HEK293 (cell line): Measurements from ENCODE around the gene AGRN.

Experiments used
- CTCF ChIA-PET: fragments of 350-600 bp; formaldehyde crosslinking; extraction: SDS; loops from one replicate; lab custom pipeline; 2021; ENCODE audit warnings: antibody characterized with exemption; lab: Yijun Ruan, JAX
- POLR2A ChIA-PET: fragments of 300-600 bp; formaldehyde crosslinking; extraction: SDS; loops from one replicate; lab custom pipeline; 2020; ENCODE audit warnings: antibody characterized with exemption, inconsistent platforms; lab: Yijun Ruan, JAX
- H3K27ac ChIP-seq: fragments of 200-500 bp; sonication (Bioruptor generic); 2 replicates; pipeline ENCODE4 v1.5.1; 2014; ENCODE audit warnings: low read depth, low read length, control low read depth, inconsistent platforms; ENCODE audit errors: extremely low read depth
- H3K36me3 ChIP-seq, 2 experiments: fragments of 200-500 bp in 1 of 2; sonication (Bioruptor generic) in 1 of 2; 1 replicate in 1 of 2; 2 replicates in 1 of 2; pipeline ENCODE4 v1.5.1; 2014 to 2017; ENCODE audit warnings: inconsistent platforms in 2 of 2, low read length in 2 of 2; ENCODE audit not compliant: control insufficient read depth in 2 of 2, insufficient read depth in 1 of 2
- H3K4me1 ChIP-seq: fragments of 200-500 bp; sonication (Bioruptor generic); 2 replicates; pipeline ENCODE4 v1.5.1; 2014; ENCODE audit warnings: mild to moderate bottlenecking, low read length, inconsistent platforms; ENCODE audit not compliant: control insufficient read depth, insufficient read depth
- H3K4me3 ChIP-seq: 2 replicates; pipeline ENCODE4 v1.5.1; 2011; ENCODE audit warnings: low read depth, mild to moderate bottlenecking, control low read depth, low read length, moderate library complexity
- H3K9me3 ChIP-seq: fragments of 200-500 bp; sonication (Bioruptor generic); 2 replicates; pipeline ENCODE4 v1.5.1; 2014; ENCODE audit warnings: low read depth, low read length, inconsistent platforms; ENCODE audit not compliant: control insufficient read depth, insufficient read depth
- GFI1B ChIP-seq: fragments of 450-650 bp; formaldehyde crosslinking; IDR thresholded peaks from 2 replicates; pipeline ENCODE4 v1.5.1; 2016; ENCODE audit warnings: missing biosample characterization, missing genetic modification characterization
- HOXD13 ChIP-seq: sonication (generic); formaldehyde crosslinking; IDR thresholded peaks from 2 replicates; pipeline ENCODE4 v1.8.0; 2022; ENCODE audit warnings: missing genetic modification reagents, borderline replicate concordance
- KLF1 ChIP-seq: fragments of 450-650 bp; formaldehyde crosslinking; IDR thresholded peaks from 2 replicates; pipeline ENCODE4 v1.5.1; 2016; ENCODE audit warnings: missing biosample characterization, missing genetic modification characterization
- KLF8 ChIP-seq: fragments of 450-650 bp; formaldehyde crosslinking; IDR thresholded peaks from 2 replicates; pipeline ENCODE4 v1.5.1; 2016; ENCODE audit warnings: missing biosample characterization, missing genetic modification characterization
- KLF9 ChIP-seq: fragments of 450-650 bp; formaldehyde crosslinking; IDR thresholded peaks from 2 replicates; pipeline ENCODE4 v1.5.1; 2016; ENCODE audit warnings: missing biosample characterization, missing genetic modification characterization, low read depth
- OSR2 ChIP-seq: fragments of 450-650 bp; formaldehyde crosslinking; IDR thresholded peaks from 2 replicates; pipeline ENCODE4 v1.5.1; 2016; ENCODE audit warnings: missing biosample characterization, missing genetic modification characterization
- RBAK ChIP-seq: fragments of 450-650 bp; formaldehyde crosslinking; IDR thresholded peaks from 2 replicates; pipeline ENCODE4 v1.5.1; 2016; ENCODE audit warnings: missing biosample characterization, missing genetic modification characterization
- SCRT2 ChIP-seq: fragments of 450-650 bp; formaldehyde crosslinking; IDR thresholded peaks from 2 replicates; pipeline ENCODE4 v1.5.1; 2016; ENCODE audit warnings: missing biosample characterization, missing genetic modification characterization
- SP2 ChIP-seq: fragments of 450-650 bp; formaldehyde crosslinking; IDR thresholded peaks from 2 replicates; pipeline ENCODE4 v1.5.1; 2016; ENCODE audit warnings: missing biosample characterization, missing genetic modification characterization
- TRIM28 ChIP-seq: IDR thresholded peaks from 2 replicates; pipeline ENCODE4 v1.6.1; 2011; ENCODE audit warnings: low read length, control low read depth, borderline replicate concordance
- TSHZ1 ChIP-seq: fragments of 450-650 bp; formaldehyde crosslinking; IDR thresholded peaks from 2 replicates; pipeline ENCODE4 v1.5.1; 2016; ENCODE audit warnings: missing biosample characterization, missing genetic modification characterization, borderline replicate concordance
- YY1 ChIP-seq: fragments of 450-650 bp; formaldehyde crosslinking; IDR thresholded peaks from 2 replicates; pipeline ENCODE4 v1.5.1; 2018; ENCODE audit warnings: missing biosample characterization, missing genetic modification characterization
- ZFP3 ChIP-seq: fragments of 450-650 bp; formaldehyde crosslinking; IDR thresholded peaks from 2 replicates; pipeline ENCODE4 v1.5.1; 2016; ENCODE audit warnings: low read depth, missing biosample characterization, missing genetic modification characterization
- ZNF16 ChIP-seq: fragments of 450-650 bp; formaldehyde crosslinking; IDR thresholded peaks from 2 replicates; pipeline ENCODE4 v1.5.1; 2016; ENCODE audit warnings: low read depth, missing biosample characterization, missing genetic modification characterization
- ZNF184 ChIP-seq: fragments of 450-650 bp; IDR thresholded peaks from 2 replicates; pipeline ENCODE4 v1.5.1; 2018; ENCODE audit warnings: missing biosample characterization, mild to moderate bottlenecking, missing genetic modification characterization
- ZNF2 ChIP-seq: fragments of 450-650 bp; formaldehyde crosslinking; IDR thresholded peaks from 2 replicates; pipeline ENCODE4 v1.5.1; 2016; ENCODE audit warnings: missing biosample characterization, missing genetic modification characterization
- ZNF211 ChIP-seq: fragments of 450-650 bp; formaldehyde crosslinking; IDR thresholded peaks from 2 replicates; pipeline ENCODE4 v1.5.1; 2016; ENCODE audit warnings: low read depth, missing biosample characterization, missing genetic modification characterization
- ZNF214 ChIP-seq: fragments of 450-650 bp; formaldehyde crosslinking; IDR thresholded peaks from 2 replicates; pipeline ENCODE4 v1.5.1; 2017; ENCODE audit warnings: missing biosample characterization, mild to moderate bottlenecking, missing genetic modification characterization, borderline replicate concordance
- ZSCAN18 ChIP-seq: fragments of 450-650 bp; formaldehyde crosslinking; IDR thresholded peaks from 2 replicates; pipeline ENCODE4 v1.5.1; 2016; ENCODE audit warnings: missing biosample characterization, missing genetic modification characterization
- ZSCAN23 ChIP-seq: fragments of 450-650 bp; formaldehyde crosslinking; IDR thresholded peaks from 2 replicates; pipeline ENCODE4 v1.5.1; 2016; ENCODE audit warnings: missing biosample characterization, missing genetic modification characterization
- TF ChIP-seq, protein P1 (sequence below): fragments of 450-650 bp; formaldehyde crosslinking; IDR thresholded peaks from 2 replicates; pipeline ENCODE4 v1.5.1; 2016; ENCODE audit warnings: missing biosample characterization, missing genetic modification characterization
- TF ChIP-seq, protein P2 (sequence below): fragments of 450-650 bp; formaldehyde crosslinking; IDR thresholded peaks from 2 replicates; pipeline ENCODE4 v1.5.1; 2017; ENCODE audit warnings: missing biosample characterization, missing genetic modification characterization

AGRN gene

DNA sequence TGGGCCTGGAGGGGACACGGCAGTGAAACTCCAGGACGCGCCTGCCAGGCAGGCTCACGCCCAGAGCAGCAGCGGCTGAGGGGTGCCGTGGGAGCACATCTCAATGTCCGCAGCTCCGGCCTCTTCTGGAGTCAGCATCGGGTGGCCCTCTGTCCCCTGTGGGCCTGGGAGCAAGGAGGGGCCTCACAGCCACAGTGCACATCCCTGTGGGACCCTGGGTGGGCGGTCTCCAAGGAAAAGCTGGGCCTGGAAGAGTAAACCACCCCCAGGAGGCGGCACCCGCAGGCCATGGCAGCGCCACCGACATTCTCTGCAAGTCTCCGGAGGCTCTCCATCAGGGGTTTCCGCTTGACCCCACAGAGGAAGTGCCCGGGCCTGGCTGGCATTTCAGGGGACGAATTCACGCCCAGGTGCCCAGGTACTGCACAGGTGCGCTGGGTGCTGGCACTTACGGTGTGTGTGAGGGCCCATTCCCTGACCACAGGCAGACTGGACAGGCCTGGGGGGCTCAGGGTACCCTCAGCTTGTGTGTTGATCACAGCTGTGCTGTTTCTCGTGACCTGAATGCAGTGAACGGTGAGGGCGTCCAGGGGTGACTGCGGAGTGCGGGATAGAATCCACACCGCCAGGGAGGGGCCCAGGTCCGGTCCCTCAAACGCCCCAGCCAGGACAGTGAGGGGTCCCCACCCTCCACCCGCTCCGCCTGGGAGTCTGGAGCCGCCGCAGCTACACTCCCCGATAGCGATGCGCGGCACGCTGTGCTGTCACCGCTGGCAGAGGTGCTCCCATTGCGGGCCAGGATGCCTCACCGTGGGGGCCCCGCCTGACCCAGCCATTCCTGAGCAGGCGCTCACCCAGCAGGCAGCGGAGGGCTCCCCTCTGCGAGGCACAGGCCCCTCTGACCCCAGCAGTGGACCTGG lies 70.8 kb downstream of the AGRN start (continued):
- TF ChIP-seq ZNF16 (tag by site-specific recombination) (no peak), HOXD13 (CRISPR knock-in tag) (no peak), TRIM28 (no peak)

GRCh38 chr1:1091344-1092148 lies 71.6 kb downstream of the AGRN start:
- Histone ChIP-seq H3K27ac (no peak overlapping the region), H3K4me3 (no peak overlapping the region), H3K9me3 (no peaks in the 10 kb centered on the region)
- TF ChIP-seq SP2 (tag by site-specific recombination) = 0 out of 2 replicates have a peak, but pooled peaks have one; percentile 10
- TF ChIP-seq KLF9 (tag by site-specific recombination) = 0 out of 2 replicates have a peak, but pooled peaks have one; percentile 16
- no peak for TF ChIP-seq ZNF2 (tag by site-specific recombination)
- TF ChIP-seq ZNF211 (tag by site-specific recombination) = no peak
- TF ChIP-seq OSR2 (tag by site-specific recombination) = no peak
- TF ChIP-seq, protein P1, sequence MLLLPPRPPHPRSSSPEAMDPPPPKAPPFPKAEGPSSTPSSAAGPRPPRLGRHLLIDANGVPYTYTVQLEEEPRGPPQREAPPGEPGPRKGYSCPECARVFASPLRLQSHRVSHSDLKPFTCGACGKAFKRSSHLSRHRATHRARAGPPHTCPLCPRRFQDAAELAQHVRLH = no peak
- peak; percentile 80 for TF ChIP-seq KLF8 (tag by site-specific recombination)
- TF ChIP-seq ZSCAN18 (tag by site-specific recombination) = no peak
- peak; percentile 73 for TF ChIP-seq KLF1 (tag by site-specific recombination)
- no peak for TF ChIP-seq SCRT2 (tag by site-specific recombination)
- TF ChIP-seq, all 188 proteins: peak for 4
- ChIA-PET POLR2A (no interaction called here), CTCF (no interaction called here)
- no peaks in the 10 kb centered on the region for H3K4me1 ChIP-seq
- peaks cover 0 to 2% of the 10 kb centered on the region in 2 experiments; a peak in 1 of 3 replicates for H3K36me3 ChIP-seq

DNA sequence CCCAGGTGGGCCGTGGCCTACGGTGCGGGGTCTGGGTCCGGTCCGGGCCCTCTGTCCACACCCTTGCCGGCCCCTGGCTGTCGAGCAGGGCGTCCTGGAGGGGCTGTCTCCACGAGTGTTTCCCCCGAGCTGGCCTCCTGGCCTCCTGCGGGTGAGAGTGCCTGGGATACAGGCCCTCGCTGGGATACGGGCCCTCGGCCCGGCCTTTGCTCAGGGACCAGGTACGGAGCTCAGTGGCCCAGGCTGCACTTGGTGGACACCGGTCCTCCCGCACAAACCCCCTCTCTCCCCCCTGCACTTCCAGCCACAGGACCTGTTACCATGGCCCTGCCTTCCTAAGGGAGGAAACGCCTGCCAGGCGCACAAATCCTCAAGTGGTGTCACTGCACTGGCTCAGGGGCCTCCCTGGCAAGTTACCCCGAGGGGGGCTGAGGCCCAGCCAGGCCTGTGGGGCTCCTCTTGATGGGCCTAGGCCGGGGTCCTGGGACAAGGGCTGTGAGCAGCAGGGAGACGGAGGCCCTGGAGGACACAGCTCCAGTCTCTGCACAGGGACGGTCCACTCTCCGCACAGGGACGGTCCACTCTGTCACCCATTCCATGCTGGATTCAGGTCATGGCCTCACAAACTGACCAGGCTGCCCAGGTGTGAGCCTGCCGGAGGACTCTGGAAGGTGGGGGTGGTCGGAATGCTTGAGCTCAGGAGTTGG lies 72.4 kb downstream of the AGRN start:
- H3K4me1 ChIP-seq = no peaks in the 10 kb centered on the region

More for the DNA sequence above, 72.4 kb downstream of the AGRN start:
- TF ChIP-seq HOXD13 (CRISPR knock-in tag) (no peak), ZNF184 (tag by site-specific recombination) (no peak), RBAK (no peak), TSHZ1 (no peak), ZNF214 (tag by site-specific recombination) (no peak), ZSCAN23 (tag by site-specific recombination) (no peak), GFI1B (no peak), ZFP3 (tag by site-specific recombination) (no peak), YY1 (no peak)
- TF ChIP-seq, protein P2, sequence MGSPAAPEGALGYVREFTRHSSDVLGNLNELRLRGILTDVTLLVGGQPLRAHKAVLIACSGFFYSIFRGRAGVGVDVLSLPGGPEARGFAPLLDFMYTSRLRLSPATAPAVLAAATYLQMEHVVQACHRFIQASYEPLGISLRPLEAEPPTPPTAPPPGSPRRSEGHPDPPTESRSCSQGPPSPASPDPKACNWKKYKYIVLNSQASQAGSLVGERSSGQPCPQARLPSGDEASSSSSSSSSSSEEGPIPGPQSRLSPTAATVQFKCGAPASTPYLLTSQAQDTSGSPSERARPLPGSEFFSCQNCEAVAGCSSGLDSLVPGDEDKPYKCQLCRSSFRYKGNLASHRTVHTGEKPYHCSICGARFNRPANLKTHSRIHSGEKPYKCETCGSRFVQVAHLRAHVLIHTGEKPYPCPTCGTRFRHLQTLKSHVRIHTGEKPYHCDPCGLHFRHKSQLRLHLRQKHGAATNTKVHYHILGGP = no peak
- Histone ChIP-seq H3K9me3 (no peaks in the 10 kb centered on the region), H3K27ac (no peak overlapping the region), H3K36me3 (no peaks in the 10 kb centered on the region), H3K4me3 (no peak overlapping the region)
- POLR2A ChIA-PET = interaction anchor here (1.0 kb wide), 1 partner anchor 12 kb away, joined by 6 read pairs; no protein-coding TSS in a partner anchor
- CTCF ChIA-PET = no interaction called here
